Neural cell (in vitro differentiated cells): ENCODE measurements around the gene XPR1. TPM values are rescaled to one million over a fixed set of nuclear protein-coding genes. Genes with fewer than 3 reads are reported as not detected.
A peak's percentile ranks its signal among the peaks of the same experiment; 100 is the strongest.

Experiments
- H2AFZ ChIP-seq: fragments of 200-600, 300-800 bp; sonication (generic), shearing (Covaris generic); 2 replicates; pipeline ENCODE4 v1.6.0; 2014; ENCODE audit warnings: low read depth, mild to moderate bottlenecking, antibody characterized with exemption, low read length, moderate library complexity
- H3F3A ChIP-seq: fragments of 200-600 bp; shearing (Covaris generic); 2 replicates; pipeline ENCODE4 v1.6.1; 2016; ENCODE audit warnings: mild to moderate bottlenecking, moderate library complexity, mixed read lengths, antibody characterized with exemption, low read length; ENCODE audit not compliant: insufficient read depth, poor library complexity, severe bottlenecking
- H3K27ac ChIP-seq: fragments of 200-600, 300-800 bp; sonication (generic), shearing (Covaris generic); 2 replicates; pipeline ENCODE4 v1.5.1; 2014; ENCODE audit warnings: mild to moderate bottlenecking, low read length, moderate library complexity
- H3K27me3 ChIP-seq: fragments of 300-800, 200-600 bp; sonication (generic), shearing (Covaris generic); 2 replicates; pipeline ENCODE4 v1.6.0; 2014; ENCODE audit warnings: mild to moderate bottlenecking, low read depth, low read length, moderate library complexity; ENCODE audit not compliant: insufficient read depth
- H3K36me3 ChIP-seq: fragments of 300-800, 200-600 bp; sonication (generic), shearing (Covaris generic); 2 replicates; pipeline ENCODE4 v1.5.1; 2014; ENCODE audit warnings: mild to moderate bottlenecking, antibody characterized with exemption, low read length, moderate library complexity; ENCODE audit not compliant: insufficient read depth
- H3K4me2 ChIP-seq: fragments of 300-800, 200-600 bp; sonication (generic), shearing (Covaris generic); 2 replicates; pipeline ENCODE4 v1.6.0; 2014; ENCODE audit warnings: mild to moderate bottlenecking, low read length
- H3K4me3 ChIP-seq: fragments of 300-800, 200-600 bp; sonication (generic), shearing (Covaris generic); 2 replicates; pipeline ENCODE4 v1.5.1; 2014; ENCODE audit warnings: mild to moderate bottlenecking, low read length, moderate library complexity
- H3K79me2 ChIP-seq: fragments of 200-600 bp; shearing (Covaris generic); replicated peaks from 2 replicates; pipeline ENCODE4 v1.6.0; 2014; ENCODE audit warnings: mild to moderate bottlenecking, low read length, moderate library complexity; ENCODE audit not compliant: insufficient read depth
- H3K9ac ChIP-seq: fragments of 300-800, 200-600 bp; sonication (generic), shearing (Covaris generic); 2 replicates; pipeline ENCODE4 v1.6.1; 2016; ENCODE audit warnings: mild to moderate bottlenecking, low read length, mixed read lengths
- H3K9me2 ChIP-seq: fragments of 200-600 bp; shearing (Covaris generic); 2 replicates; pipeline ENCODE4 v1.6.1; 2016; ENCODE audit warnings: mild to moderate bottlenecking, low read length, mixed read lengths; ENCODE audit not compliant: insufficient read depth
- H3K9me3 ChIP-seq: fragments of 200-600, 300-800 bp; sonication (generic), shearing (Covaris generic); 2 replicates; pipeline ENCODE4 v1.6.1; 2016; ENCODE audit warnings: mild to moderate bottlenecking, mixed run types, low read length, moderate library complexity, mixed read lengths
- H4K20me1 ChIP-seq: fragments of 200-600 bp; shearing (Covaris generic); 2 replicates; pipeline ENCODE4 v1.6.1; 2016; ENCODE audit warnings: mild to moderate bottlenecking, mixed run types; ENCODE audit not compliant: insufficient read depth
- EP300 ChIP-seq: fragments of 450-650 bp; conservative IDR thresholded peaks from 2 replicates; pipeline ENCODE4 v1.6.1; 2014; ENCODE audit warnings: antibody characterized with exemption, mild to moderate bottlenecking, moderate library complexity; ENCODE audit not compliant: poor library complexity, severe bottlenecking
- EZH2 ChIP-seq: fragments of 200-600, 300-800 bp; shearing (Covaris generic), sonication (generic); IDR thresholded peaks from 2 replicates; pipeline ENCODE4 v1.6.1; 2014; ENCODE audit warnings: antibody characterized with exemption, low read length, borderline replicate concordance, mild to moderate bottlenecking; ENCODE audit not compliant: insufficient read depth, poor library complexity, severe bottlenecking
- MXI1 ChIP-seq: fragments of 450-650 bp; conservative IDR thresholded peaks from 2 replicates; pipeline ENCODE4 v1.6.1; 2014; ENCODE audit warnings: antibody characterized with exemption, mild to moderate bottlenecking; ENCODE audit not compliant: poor library complexity, severe bottlenecking
- POLR2AphosphoS5 ChIP-seq: IDR thresholded peaks from 2 replicates; pipeline ENCODE4 v1.6.1; 2012
- RAD21 ChIP-seq: fragments of 450-650 bp; conservative IDR thresholded peaks from 2 replicates; pipeline ENCODE4 v1.6.1; 2014; ENCODE audit warnings: antibody characterized with exemption, mild to moderate bottlenecking, moderate library complexity
- REST ChIP-seq: IDR thresholded peaks from 2 replicates; pipeline ENCODE4 v1.6.1; 2012; ENCODE audit warnings: borderline replicate concordance
- SMC3 ChIP-seq: fragments of 450-650 bp; conservative IDR thresholded peaks from 2 replicates; pipeline ENCODE4 v1.6.1; 2014; ENCODE audit warnings: antibody characterized with exemption, mild to moderate bottlenecking, moderate library complexity; ENCODE audit not compliant: poor library complexity
- TAF1 ChIP-seq: IDR thresholded peaks from 2 replicates; pipeline ENCODE4 v1.6.1; 2012; ENCODE audit warnings: low read depth
- polyA plus RNA-seq: library from polyadenylated mRNA; depleted of rRNA; stranded (reverse); fragments of >200 nt; gene quantifications from 2 replicates; pipeline ENCODE4 v1.2.3, GENCODE V29; 2014
- TF ChIP-seq, protein P1 (sequence below): fragments of 450-650 bp; IDR thresholded peaks from 2 replicates; pipeline ENCODE4 v1.5.1; 2014; ENCODE audit warnings: antibody characterized with exemption, mild to moderate bottlenecking, moderate library complexity; ENCODE audit not compliant: poor library complexity, severe bottlenecking

The XPR1 gene
- polyA plus RNA-seq, 1 donor from 2014 or later: 185 TPM

- Histone ChIP-seq H3K27ac (peak overlapping the region; percentile 79), H2AFZ (no peak overlapping the region), H3K4me2 (no peak overlapping the region)
Observed at GRCh38 chr1:180609643-180610555, 21.9 kb upstream of the XPR1 start.

GRCh38 chr1:180610556-180611015, 21.2 kb upstream of the XPR1 start:
- Histone ChIP-seq H3K4me2 (no peak overlapping the region), H3K9me3 (no peaks in the 10 kb centered on the region), H3K79me2 (no peaks in the 10 kb centered on the region), H3F3A (no peaks in the 10 kb centered on the region), H3K9ac (no peak overlapping the region), H3K4me3 (peak overlapping the region; percentile 29), H3K27ac (peak overlapping the region; percentile 79), H2AFZ (no peak overlapping the region), H3K9me2 (no peaks in the 10 kb centered on the region), H3K27me3 (no peaks in the 10 kb centered on the region), H3K36me3 (no peaks in the 10 kb centered on the region), H4K20me1 (no peaks in the 10 kb centered on the region)
- TF ChIP-seq EP300: no peak
- no peak for TF ChIP-seq RAD21
- TF ChIP-seq, protein P1, sequence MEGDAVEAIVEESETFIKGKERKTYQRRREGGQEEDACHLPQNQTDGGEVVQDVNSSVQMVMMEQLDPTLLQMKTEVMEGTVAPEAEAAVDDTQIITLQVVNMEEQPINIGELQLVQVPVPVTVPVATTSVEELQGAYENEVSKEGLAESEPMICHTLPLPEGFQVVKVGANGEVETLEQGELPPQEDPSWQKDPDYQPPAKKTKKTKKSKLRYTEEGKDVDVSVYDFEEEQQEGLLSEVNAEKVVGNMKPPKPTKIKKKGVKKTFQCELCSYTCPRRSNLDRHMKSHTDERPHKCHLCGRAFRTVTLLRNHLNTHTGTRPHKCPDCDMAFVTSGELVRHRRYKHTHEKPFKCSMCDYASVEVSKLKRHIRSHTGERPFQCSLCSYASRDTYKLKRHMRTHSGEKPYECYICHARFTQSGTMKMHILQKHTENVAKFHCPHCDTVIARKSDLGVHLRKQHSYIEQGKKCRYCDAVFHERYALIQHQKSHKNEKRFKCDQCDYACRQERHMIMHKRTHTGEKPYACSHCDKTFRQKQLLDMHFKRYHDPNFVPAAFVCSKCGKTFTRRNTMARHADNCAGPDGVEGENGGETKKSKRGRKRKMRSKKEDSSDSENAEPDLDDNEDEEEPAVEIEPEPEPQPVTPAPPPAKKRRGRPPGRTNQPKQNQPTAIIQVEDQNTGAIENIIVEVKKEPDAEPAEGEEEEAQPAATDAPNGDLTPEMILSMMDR: no peak
- TF ChIP-seq MXI1: no peak
- TF ChIP-seq EZH2: no peak

More at GRCh38 chr1:180609643-180610555, 21.9 kb upstream of the XPR1 start:
- Histone ChIP-seq H3K9me3 (no peaks in the 10 kb centered on the region), H3K79me2 (no peaks in the 10 kb centered on the region), H3K36me3 (no peaks in the 10 kb centered on the region), H3K27me3 (no peaks in the 10 kb centered on the region), H3K4me3 (no peak overlapping the region), H3F3A (no peaks in the 10 kb centered on the region), H3K9ac (no peak overlapping the region), H3K9me2 (no peaks in the 10 kb centered on the region), H4K20me1 (no peaks in the 10 kb centered on the region)
- no peak for TF ChIP-seq REST
- no peak for TF ChIP-seq EP300
- TF ChIP-seq TAF1: no peak
- TF ChIP-seq MXI1: no peak
- no peak for TF ChIP-seq SMC3
- TF ChIP-seq EZH2: no peak
- TF ChIP-seq RAD21: no peak
- no peak for TF ChIP-seq POLR2AphosphoS5
- TF ChIP-seq, protein P1: no peak
